T follicular helper cell (primary cell): ENCODE data around the gene PSTPIP1.
A peak's percentile ranks its signal among the peaks of the same experiment; 100 is the strongest.
"Not testable (repeated sequence)": the region's sequence is repeated elsewhere in the genome, so short reads cannot be mapped to it uniquely, and the experiment has no call there.

Experiments
- DNase-seq: peaks from one replicate; pipeline ENCODE4 v3.0.0-alpha.2; 2020; ENCODE audit warnings: low read depth
- total RNA-seq, 2 experiments: gene quantifications; one replicate each; lab custom pipeline; 2026; lab: John Stamatoyannopoulos, UW

Gene PSTPIP1
- total RNA-seq = 42.6 to 166 reads per million in 2 experiments

- DNase-seq = peak; percentile 42
Measured at GRCh38 chr15:76994971-76995945, at the start of gene PSTPIP1. Gene PSTPIP1 (plus strand): TSS chr15:76995126. CDS start chr15:76995574, 448 bp downstream.

GRCh38 chr15:76945494-76946093 is 49.3 kb upstream of the PSTPIP1 start:
- DNase-seq = no peak

GRCh38 chr15:76947454-76947853 is 47.5 kb upstream of the PSTPIP1 start:
- no peak for DNase-seq

GRCh38 chr15:76951220-76951619 is 43.7 kb upstream of the PSTPIP1 start:
- DNase-seq = no peak

DNA sequence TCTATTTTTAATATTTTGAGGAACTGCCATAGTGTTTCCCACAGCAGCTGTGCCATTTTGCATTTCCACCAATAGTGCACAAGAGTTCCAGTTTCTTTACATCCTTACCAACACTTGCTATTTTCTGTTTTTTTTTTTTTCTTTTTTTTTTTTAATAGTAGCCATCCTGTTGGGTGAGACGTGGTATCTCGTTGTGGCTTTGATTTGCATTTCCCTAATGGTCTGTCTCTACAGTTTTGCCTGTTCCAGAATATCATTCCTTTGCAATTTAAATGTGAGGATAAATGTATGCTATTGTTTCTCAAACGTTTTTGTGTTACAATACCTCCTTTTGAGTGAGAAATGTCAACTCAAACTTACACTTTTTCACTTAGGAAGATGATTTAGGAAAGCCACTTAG is 41.0 kb upstream of the PSTPIP1 start:
- no peak for DNase-seq

DNA sequence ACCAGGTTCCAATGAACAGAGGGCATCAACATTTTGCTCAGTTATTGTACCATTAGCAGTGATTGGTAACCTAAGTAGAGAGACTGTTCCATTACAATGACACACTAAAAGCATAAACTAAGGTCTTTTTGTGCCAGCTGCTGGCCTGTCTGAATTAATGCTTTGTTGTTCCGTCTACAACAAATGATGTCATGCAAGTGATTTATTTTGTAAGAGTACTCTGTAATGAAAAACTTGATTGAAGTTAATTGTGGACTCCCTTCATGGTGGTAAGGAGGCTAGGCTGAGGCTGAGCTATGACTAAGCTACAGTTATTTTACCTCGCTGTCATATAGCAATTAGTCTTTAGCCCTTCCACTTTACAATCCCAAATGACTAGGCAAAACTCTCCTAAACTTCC is 40.2 kb upstream of the PSTPIP1 start:
- no peak for DNase-seq

DNA sequence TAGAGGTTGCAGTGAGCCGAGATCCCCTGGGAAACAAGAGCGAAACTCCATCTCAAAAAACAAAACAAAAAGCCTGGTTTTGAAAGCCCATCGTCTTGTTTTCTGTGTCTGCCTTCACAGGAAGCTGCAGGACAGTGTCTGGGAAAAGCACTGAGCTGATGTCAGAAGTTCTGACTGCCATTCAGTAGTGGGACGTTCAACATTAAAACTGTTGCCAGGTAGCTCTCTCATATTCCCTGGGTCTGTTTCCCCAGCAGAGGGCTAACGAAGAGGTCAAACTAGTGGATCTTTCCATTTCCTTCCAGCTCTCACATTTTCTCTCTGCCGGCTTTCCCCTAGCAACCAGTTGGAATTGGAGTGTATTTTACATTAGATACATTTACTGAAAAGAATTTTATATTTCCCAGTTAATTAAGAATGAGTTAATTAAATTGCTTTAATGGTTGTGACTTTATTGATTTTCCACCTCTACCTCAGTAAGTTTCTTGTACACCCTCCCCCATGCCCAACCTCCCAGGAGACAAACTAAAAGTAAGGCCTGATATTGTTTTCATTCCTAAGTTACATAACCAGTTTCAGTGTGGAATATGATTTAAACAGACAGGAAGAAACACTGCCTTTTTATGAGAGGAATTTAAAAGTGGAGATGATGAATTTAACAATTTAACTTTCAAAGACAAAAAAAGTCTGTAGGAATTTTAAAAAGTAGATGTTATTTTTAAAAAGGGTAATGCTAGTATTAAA is 33.5 kb upstream of the PSTPIP1 start:
- DNase-seq = no peak

DNA sequence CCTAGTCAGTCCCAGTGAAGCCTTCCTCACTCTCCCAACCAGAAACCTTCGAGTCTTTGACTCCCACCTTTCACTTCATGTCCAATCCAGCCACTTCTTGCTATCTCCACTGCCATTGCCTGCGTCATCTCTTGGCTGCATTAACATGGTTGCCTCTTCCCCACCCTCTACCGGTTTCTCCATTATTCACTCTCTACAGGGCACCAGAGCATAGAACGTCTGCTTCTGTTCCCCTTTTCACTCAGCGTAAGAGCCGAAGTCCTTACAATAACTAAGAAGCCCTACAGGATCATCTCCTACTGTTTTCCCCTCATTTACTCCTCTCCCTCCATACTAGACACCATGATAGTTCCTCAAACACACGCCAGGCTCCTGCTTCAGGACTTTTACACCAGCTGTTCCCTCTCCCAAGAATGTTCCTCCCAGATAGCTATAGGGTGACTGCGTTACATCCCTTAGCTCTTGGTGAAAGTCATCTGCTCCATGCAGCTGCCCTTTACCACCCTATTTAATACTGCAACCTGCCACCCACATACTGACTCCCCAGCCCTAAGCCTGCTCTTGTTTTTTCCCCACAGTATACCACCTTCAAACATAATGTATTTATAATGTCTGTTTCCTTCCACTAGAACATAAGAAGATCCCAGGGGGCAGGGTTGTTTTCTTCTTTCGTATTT is 32.5 kb upstream of the PSTPIP1 start:
- no peak for DNase-seq

GRCh38 chr15:76963596-76963995 is 31.3 kb upstream of the PSTPIP1 start:
- no peak for DNase-seq

- no peak for DNase-seq
Measured at GRCh38 chr15:76964157-76964556, 30.8 kb upstream of the PSTPIP1 start.

- not testable (repeated sequence) for DNase-seq
Measured at GRCh38 chr15:76966051-76966450, 28.9 kb upstream of the PSTPIP1 start.

DNA sequence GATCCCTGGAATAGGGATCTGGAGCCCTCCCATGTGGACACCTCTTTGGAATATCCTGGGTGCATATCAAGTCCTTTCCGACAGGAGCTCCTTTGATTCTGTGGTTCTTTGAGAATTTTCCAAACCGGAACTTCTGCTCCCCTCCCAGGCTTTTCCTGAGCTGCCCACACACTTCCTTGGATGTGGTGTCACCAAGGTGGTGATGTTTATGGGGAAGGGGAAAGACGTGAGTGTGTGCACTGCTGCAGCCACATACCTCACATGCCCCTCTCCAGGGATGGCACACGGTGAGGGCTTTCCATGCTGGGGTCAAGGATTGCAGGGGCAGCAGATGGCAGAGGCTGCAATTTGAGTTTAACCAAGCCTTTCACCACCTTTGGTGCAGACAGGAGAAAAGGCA is 27.9 kb upstream of the PSTPIP1 start:
- no peak for DNase-seq

GRCh38 chr15:76968306-76968705 is 26.6 kb upstream of the PSTPIP1 start:
- DNase-seq = no peak

GRCh38 chr15:76972389-76973361 is 22.3 kb upstream of the PSTPIP1 start:
- DNase-seq = no peak

- peak; percentile 54 for DNase-seq
Measured at GRCh38 chr15:76973362-76973743, 21.6 kb upstream of the PSTPIP1 start.

GRCh38 chr15:76973906-76974305 is 21.0 kb upstream of the PSTPIP1 start:
- no peak for DNase-seq

- no peak for DNase-seq
Measured at GRCh38 chr15:76974456-76975036, 20.4 kb upstream of the PSTPIP1 start.

- no peak for DNase-seq
Measured at GRCh38 chr15:76976141-76976540, 18.8 kb upstream of the PSTPIP1 start.

DNA sequence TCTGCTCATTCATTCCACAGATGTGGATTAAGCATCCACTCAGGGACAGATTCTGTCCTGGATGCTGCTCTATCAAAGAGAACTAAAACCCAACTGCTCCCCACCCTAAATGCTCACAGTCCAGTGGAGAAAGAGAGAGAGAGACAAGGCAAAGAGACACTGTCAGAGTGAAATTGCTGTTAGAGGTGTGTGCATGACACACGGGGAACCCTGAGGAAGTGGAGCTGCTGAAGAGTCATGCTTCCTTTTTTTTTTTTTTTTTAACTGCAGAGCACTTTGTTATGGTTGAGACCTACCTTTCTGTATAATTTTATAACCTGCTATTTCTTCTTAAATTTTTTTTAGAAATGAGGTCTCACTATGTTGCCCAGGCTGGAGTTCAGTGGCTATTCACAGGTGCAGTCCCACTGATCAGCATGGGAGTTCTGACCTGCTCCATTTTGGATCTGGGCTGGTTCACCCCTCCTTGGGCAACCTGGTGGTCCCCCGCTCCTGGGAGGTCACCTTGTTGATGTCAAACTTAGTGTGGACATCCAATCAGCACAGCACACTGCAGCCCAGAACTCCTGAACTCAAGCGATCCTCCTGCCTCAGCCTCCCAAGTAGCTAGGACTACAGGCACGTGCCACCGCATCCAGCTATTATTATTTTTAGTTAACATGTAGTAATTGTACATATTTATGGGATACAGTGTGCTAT is 18.2 kb upstream of the PSTPIP1 start:
- no peak for DNase-seq
